HL-60 (cell line): Measurements from ENCODE around the gene TBC1D3K.

ENCODE experiments used
- POLR2AphosphoS5 ChIP-seq: IDR thresholded peaks from 2 replicates; pipeline ENCODE4 v1.6.1; 2012; ENCODE audit warnings: low read depth
- REST ChIP-seq: IDR thresholded peaks from 2 replicates; pipeline ENCODE4 v1.6.1; 2012; ENCODE audit warnings: low read depth; ENCODE audit not compliant: insufficient replicate concordance
- TF ChIP-seq, protein P1 (sequence below): IDR thresholded peaks from one replicate; pipeline ENCODE4 v1.5.1; 2011; ENCODE audit warnings: low read length, control low read depth, inconsistent platforms; ENCODE audit not compliant: insufficient read depth

GRCh38 chr17:37888881-37889280, 35.3 kb upstream of the TBC1D3K start:
- TF ChIP-seq, protein P1, sequence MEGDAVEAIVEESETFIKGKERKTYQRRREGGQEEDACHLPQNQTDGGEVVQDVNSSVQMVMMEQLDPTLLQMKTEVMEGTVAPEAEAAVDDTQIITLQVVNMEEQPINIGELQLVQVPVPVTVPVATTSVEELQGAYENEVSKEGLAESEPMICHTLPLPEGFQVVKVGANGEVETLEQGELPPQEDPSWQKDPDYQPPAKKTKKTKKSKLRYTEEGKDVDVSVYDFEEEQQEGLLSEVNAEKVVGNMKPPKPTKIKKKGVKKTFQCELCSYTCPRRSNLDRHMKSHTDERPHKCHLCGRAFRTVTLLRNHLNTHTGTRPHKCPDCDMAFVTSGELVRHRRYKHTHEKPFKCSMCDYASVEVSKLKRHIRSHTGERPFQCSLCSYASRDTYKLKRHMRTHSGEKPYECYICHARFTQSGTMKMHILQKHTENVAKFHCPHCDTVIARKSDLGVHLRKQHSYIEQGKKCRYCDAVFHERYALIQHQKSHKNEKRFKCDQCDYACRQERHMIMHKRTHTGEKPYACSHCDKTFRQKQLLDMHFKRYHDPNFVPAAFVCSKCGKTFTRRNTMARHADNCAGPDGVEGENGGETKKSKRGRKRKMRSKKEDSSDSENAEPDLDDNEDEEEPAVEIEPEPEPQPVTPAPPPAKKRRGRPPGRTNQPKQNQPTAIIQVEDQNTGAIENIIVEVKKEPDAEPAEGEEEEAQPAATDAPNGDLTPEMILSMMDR = no peak
- TF ChIP-seq REST (no peak), POLR2AphosphoS5 (no peak)
